CD4-positive, alpha-beta T cell treated with Interleukin-4 for 1 hour (primary cell): ENCODE measurements around the gene DCLK2.

Experiments
- DNase-seq, 2 donors: peaks; one replicate each; pipeline ENCODE4 v3.0.0-alpha.2; 2020 to 2022

Gene DCLK2

DNA sequence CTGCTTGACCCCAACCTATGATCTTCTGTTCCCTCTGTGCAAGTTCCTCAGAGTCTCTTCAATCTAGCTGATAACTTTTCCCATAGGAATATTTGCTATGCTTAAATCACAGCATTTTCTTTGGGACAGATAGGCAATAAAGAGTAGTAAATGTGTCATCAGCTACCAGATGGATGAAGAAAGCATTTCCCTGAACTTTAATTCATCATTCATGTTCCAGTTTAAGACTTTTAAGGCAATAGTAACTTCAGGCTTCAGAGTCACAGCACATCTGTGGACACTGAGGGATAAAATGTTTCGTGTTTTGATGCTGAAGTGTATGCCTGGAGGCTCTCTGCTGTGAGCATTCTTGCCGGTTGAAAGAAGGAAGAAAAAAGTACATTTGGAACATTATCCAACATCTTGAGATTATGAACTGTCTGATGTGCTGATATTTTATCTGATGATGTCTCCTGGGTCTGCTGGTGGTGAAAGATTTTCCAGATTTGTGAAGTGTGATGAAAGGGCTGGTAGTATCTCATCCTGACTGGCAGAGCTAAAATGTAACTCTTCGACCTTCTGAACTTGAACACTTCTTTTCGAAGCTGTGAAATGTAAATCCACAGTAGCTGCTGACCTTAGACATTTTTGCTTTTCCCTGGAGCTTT, 133.7 kb downstream of the DCLK2 start:
- no peak for DNase-seq

GRCh38 chr4:150212485-150212884, 134.2 kb downstream of the DCLK2 start:
- no peak for DNase-seq

GRCh38 chr4:150212927-150213326, 134.7 kb downstream of the DCLK2 start:
- no peak for DNase-seq

DNA sequence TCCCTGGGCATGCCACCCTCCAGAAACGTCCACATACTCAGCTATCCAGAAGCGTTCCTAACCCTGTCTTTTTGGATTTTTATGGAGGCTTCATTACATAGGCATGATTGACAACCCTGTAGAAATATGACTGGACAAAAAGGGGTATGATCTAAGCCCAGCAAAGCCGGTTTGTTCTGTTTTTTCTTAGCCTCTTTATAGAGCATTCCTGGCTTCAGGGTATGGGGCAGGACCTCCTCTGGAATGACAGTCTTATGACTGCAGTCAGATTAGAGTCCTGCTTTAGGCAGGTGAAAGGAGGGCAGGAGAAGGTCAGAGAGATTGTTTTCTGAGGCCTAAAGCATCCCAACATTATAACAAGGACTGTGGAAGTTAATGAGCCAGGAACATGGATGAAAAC, 137.4 kb downstream of the DCLK2 start:
- DNase-seq: no peak

DNA sequence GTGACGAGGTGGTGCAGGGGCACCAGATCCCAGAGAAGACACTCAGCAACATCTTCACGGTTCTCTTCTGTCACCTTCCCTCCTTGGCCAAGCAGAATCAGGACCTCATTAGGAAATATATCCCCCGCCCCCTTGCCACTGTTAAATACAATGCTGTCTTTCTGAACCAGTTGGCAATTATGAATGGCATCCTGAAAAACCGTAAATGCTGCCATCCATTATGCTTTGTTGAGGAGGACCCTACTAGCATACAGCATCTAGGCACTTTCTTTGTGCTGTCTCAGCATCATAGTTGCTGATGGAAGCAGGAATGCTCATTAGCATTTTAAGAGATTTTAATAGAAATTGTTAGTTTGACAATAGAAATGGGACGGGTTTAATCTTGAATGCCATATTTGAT, 138.5 kb downstream of the DCLK2 start:
- no peak for DNase-seq

DNA sequence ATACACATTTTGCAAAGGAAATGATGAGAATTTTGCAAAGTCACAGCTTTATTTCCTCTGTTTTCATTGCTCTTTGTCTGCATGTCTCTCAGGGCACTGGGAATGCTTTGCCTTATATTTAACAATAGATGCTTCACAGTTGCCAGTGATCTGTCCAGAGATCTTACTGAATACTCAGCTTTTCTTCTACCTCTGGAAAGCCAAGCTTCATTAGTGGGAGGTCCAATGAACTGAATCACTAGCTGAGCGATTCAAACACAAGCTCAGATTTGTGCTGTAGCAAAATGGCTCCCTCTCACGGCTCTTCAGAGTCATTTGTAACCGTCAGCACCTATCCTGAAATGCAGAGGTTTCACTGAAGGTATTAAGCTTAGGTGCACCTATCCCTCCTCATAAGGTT, 138.9 kb downstream of the DCLK2 start:
- DNase-seq: no peak

- no peak for DNase-seq
These were observed 139.6 kb downstream of the DCLK2 start for GRCh38 chr4:150217808-150218207.

DNA sequence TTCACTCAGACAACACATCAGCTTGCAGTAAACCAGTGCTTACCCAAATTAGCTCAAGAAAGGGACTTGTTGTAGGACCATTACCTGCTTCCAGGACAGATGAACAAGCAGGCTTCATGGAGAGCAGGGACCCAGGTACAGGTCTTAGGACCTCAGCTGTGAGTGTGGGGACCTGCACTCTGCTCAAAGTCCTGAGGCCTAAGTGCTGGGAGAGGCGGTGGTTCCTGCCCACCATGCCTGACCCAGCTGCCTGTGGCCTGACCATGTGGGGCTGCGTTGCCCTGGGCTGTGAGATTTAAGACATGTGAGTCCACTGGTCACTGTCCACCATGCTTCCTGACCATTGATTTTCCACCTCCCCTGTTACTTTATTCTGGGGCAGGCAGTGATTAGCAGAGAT, 140.2 kb downstream of the DCLK2 start:
- DNase-seq: no peak

GRCh38 chr4:150219841-150220240, 141.6 kb downstream of the DCLK2 start:
- no peak for DNase-seq

GRCh38 chr4:150224896-150225591, 146.8 kb downstream of the DCLK2 start:
- no peak for DNase-seq

DNA sequence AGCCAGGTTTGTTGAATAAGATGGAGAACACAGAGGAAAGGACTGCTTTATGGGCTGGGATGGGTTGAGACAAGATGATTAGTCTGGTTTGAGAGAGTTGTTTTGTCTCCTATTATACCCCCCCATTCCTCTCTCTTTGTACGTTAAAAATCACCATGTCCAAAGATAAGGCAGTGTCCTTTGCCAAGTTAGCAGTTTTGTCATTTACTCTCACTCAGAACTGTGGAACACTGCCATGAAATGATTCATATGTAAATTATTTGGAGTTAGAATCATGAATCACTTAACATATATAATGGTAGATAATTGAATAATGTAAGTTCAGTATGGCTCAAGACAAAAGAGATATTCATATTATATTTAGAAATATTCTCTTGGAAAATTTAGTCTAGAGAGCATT, 151.3 kb downstream of the DCLK2 start:
- DNase-seq: no peak

- DNase-seq: no peak
These were observed 152.3 kb downstream of the DCLK2 start for GRCh38 chr4:150230561-150230960.

DNA sequence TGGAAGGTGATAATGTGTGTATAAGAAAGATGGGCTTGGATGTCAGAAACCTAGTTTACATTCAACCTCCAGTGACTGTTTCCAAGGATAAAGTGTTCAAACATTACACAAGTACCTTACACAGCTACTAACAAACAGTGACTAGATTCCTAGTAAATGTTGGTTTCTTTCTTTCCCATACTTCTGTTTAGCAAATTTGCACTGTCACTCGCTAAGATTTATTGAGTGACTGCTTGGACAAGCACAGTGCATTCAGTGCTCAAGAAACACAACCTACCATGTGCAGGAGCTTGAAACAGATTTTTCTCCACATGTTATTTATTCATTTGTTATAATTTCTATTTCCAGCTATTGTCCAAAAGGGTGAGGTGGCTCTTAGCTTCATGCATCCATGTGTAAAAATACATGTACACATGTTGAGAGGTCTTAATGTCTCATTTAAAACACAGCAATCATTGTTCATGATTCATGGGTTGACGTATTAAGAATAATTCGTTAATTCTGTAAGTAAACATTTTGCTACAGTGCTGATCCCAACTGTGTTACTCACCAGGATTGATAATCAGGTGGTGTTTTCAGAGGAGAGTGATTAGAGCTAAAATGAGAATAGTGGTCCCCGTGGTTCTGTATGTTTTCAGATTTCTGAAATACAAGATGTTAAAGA, 153.0 kb downstream of the DCLK2 start:
- DNase-seq: no peak

- DNase-seq: no peak
These were observed 153.8 kb downstream of the DCLK2 start for GRCh38 chr4:150232029-150232428.

DNA sequence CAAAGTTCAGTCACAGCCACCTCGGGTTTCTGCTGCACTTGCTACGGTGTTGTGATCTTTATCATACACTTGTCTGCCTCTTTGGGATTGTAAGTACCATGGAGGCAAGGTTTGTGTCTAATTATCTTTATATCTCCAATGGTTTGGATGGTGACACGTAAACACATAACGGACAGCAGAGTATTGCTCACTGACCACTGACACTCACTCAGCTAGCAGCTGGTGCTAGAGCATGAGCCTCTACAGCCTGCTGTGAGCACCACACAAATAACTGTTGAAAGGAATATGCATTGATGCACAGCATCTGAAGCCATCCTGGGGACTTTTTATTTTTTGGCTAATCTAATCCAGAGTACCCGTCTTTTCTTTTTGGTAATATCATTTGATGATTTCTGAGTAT, 156.0 kb downstream of the DCLK2 start:
- no peak for DNase-seq

DNA sequence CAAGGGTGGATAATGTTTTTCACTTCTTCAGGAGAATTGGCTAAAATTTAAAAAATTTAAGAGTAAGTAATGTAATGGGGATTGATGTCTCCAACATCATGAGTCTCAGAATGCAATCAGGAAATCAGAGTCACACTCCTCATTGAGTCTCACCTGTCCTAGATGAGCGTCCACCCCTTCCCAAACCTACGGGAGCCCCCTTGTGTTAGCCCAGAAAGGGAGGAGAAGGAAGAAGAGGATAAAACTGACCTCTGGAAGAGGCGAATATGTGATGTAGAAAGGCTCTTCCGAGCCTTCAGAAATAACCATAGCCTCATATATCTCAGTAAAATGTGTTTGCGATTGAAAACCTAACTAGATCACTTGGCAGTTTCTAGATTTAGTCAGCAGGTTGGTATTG, 157.1 kb downstream of the DCLK2 start:
- no peak for DNase-seq

- no peak for DNase-seq
These were observed 157.6 kb downstream of the DCLK2 start for GRCh38 chr4:150235808-150236271.

DNA sequence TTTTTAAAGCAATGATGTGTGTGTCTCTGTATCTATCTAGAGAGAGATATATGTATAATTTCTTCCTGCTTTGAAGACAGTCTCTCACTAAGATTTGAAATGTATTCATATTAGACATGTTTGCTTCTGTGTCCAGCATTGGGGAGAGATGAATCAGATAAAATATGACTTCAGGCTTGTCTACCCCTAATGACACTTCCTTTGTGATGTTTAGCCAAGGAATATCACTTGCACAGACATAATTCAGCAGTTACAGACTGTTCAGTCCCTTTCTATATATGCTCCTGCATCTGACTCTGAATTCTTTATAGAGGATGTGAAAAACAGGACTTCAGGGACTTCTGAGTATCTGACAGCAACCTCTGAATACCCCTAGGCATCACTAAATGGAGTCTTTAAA, 158.4 kb downstream of the DCLK2 start:
- no peak for DNase-seq

- no peak for DNase-seq
These were observed 159.0 kb downstream of the DCLK2 start for GRCh38 chr4:150237110-150237872.

DNA sequence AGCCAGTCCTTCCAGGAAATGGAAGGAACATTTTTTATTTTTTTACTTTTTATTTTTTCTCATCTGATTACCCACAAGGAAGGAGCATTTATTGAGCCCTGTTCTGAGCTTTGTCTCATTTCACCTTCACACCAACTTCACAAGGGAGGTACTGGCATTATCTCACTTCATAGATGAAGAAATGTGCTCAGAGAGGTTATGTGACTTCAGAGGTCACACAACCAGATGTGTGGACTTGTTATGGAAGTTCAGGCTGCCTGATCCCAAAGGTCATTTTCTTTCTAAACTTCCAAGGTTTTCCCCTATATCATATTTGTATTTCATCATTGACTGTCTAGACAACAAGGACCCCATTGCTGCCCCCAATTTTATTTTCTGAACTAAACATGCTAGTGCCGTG, 160.3 kb downstream of the DCLK2 start:
- no peak for DNase-seq

GRCh38 chr4:150240011-150240410, 161.8 kb downstream of the DCLK2 start:
- DNase-seq: no peak

DNA sequence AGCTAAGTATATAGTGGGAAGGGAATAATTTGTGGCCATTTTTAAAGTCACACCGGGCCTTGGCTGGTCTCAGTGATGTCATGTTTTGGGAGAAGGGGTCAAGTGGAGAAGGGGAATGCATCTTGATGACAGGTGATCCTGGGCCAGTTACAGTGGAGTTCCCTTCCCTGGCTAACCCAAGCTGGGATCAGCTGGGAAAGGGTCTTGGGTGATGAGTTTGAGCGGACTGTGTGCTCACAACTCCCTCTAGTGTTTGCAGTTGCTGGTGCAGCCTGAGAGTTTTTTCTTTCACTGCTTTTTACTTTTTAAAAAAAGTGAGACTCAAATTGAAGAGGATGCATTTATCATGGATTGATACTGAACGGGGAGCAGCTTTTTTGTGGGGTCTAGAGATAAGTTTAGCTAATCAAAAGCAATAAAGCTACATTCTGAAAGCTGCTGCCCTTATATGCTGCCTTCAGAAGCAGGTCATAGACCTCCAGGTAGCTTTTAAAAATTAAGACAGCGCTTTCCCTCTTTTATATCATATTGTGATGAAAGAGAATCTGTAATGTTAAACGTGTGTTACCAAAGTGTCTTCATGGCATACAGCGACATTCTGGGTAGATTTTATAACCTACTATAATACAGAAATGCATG, 164.7 kb downstream of the DCLK2 start:
- peak in 1 of 2 donors; percentile 7 for DNase-seq

DNA sequence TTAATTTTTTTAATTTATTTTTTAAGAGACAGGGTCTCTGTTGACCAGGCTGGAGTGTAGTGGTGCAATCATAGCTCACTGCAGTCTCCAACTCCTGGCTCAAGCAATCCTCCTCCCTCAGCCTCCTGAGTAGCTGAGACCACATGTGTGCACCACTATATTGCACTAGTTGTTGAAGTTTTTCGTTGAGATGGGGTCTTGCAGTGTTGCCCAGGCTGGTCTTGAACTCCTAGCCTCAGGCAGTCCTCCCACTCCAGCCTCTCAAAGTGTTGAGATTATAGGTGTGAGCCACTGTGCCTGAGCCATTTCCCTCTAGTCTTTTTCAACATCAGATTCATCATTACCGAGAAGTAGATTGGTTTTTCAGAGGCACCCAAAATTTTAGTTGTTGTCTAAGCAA, 165.7 kb downstream of the DCLK2 start:
- DNase-seq: no peak
